ENCODE results near the gene AUTS2.

The AUTS2 gene

GRCh38 chr7:70533614-70534013, 935.3 kb downstream of the AUTS2 start:
- no peak overlapping the region for H3K27ac ChIP-seq
- H3K4me3 ChIP-seq = no peak overlapping the region

- Histone ChIP-seq H3K27ac (peak overlapping the region in 2 of 21 experiments; percentile 4 to 36), H3K4me3 (no peak overlapping the region)
Observed at GRCh38 chr7:70539205-70539604, 940.9 kb downstream of the AUTS2 start.

DNA sequence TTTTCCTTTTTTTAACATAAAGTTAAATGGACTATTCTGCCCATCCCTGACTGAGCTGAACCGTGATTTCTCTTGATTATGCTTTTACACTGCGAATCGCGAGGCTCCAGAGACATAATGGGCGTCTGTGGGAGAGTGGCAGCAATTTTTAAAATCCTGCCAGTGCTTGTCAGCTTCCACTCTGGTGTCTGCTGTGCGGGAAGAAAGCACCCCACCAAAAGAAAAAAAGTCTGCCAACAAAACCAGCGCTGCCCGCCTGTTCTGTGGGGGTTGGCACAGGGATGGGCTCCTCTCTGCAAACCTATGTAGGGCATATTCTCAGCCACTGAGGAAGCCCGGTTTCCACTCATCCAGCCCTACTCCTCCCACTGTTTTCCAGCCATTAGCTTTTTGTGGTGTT, 941.3 kb downstream of the AUTS2 start:
- H3K27ac ChIP-seq = peak overlapping the region in 2 of 21 experiments; percentile 4 to 36
- no peak overlapping the region for H3K4me3 ChIP-seq

- Histone ChIP-seq H3K4me3 (no peak overlapping the region), H3K27ac (no peak overlapping the region)
Observed at GRCh38 chr7:70540641-70541040, 942.4 kb downstream of the AUTS2 start.

GRCh38 chr7:70542750-70543376, 944.6 kb downstream of the AUTS2 start:
- H3K27ac ChIP-seq = no peak overlapping the region

DNA sequence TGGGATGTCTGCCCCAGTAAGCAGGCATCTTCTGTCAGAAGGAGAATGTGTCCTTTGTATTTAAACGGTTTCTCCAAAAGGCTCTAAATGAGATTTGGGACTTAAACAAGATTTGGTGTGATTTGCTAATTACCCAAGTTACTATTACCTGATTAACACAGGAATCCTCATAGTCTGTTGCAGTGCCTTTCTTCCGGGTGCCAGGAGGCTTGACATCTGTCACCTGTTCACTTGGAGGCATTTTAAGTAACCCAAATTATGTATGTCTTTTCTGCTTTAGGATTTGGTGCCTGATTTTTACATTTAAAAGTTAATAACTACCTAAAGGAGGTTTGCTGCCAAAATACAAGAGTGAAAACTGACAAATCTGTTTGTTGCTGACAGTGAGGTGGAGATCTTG, 945.7 kb downstream of the AUTS2 start:
- H3K4me3 ChIP-seq = no peak overlapping the region
- no peak overlapping the region for H3K27ac ChIP-seq

More at GRCh38 chr7:70542750-70543376, 944.6 kb downstream of the AUTS2 start:
- H3K4me3 ChIP-seq = no peak overlapping the region

- H3K4me3 ChIP-seq = no peak overlapping the region
- H3K27ac ChIP-seq = no peak overlapping the region
Observed at GRCh38 chr7:70545214-70545613, 946.9 kb downstream of the AUTS2 start.

DNA sequence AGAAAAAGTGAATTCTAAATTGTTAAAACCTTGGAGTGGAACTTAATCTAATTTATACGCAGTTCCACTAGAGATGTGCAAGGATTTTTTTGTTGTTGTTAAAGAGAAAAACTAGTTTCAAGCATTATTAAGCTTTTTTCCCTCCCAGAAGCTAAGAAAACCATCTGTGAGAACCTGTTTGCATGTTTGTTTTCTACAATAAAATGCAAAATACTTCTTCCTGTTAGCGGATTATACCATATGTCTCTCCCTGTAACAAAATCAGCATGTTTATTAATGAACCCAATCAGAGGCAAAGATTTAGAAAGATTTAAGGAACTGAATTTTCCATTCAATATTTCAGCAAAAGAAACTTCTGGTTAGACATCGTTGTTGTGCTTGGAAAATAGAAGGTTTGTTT, 953.9 kb downstream of the AUTS2 start:
- Histone ChIP-seq H3K27ac (no peak overlapping the region), H3K4me3 (no peak overlapping the region)

- Histone ChIP-seq H3K27ac (no peak overlapping the region), H3K4me3 (no peak overlapping the region)
Observed at GRCh38 chr7:70553364-70553763, 955.1 kb downstream of the AUTS2 start.

GRCh38 chr7:70554646-70555045, 956.4 kb downstream of the AUTS2 start:
- H3K4me3 ChIP-seq = no peak overlapping the region
- no peak overlapping the region for H3K27ac ChIP-seq

DNA sequence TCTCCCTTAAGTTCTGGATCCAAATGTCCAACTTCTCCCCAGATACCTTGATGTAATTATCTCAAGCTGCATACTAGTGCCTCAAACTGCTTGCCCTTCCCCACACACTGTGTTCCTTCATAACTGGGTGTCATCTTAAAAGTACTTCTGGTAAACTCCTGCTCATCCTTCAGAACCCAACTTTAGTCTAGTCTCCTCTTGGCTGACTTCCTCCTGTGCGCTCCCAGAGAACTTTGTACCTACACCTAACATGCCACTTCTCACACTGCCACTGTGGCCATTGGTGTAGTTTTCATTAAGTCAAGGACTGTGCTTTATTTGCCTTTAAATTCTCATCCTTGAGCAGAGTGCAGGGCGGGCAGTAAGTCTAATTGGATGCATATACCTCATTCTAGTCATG, 958.5 kb downstream of the AUTS2 start:
- H3K4me3 ChIP-seq = no peak overlapping the region
- H3K27ac ChIP-seq = no peak overlapping the region

DNA sequence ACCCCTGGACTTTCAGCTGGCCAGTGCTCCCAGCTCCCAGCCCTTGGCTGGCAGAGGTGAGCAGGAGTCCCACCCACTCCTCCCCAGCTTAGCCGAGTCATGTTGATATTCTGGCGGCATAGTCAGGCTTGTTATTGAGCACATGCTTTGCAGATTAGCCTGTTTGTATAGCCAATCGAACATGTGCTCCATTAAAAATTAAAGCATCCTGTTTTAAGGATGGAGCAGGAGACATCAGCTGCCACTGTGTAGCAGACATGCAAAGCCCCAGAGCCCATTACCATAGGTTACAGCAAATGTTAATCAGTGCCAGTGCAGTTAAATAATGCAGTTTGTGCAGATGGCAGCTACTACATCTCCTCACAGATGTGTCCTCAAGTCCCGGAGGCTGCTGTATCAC, 959.1 kb downstream of the AUTS2 start:
- no peak overlapping the region for H3K27ac ChIP-seq
- H3K4me3 ChIP-seq = no peak overlapping the region

DNA sequence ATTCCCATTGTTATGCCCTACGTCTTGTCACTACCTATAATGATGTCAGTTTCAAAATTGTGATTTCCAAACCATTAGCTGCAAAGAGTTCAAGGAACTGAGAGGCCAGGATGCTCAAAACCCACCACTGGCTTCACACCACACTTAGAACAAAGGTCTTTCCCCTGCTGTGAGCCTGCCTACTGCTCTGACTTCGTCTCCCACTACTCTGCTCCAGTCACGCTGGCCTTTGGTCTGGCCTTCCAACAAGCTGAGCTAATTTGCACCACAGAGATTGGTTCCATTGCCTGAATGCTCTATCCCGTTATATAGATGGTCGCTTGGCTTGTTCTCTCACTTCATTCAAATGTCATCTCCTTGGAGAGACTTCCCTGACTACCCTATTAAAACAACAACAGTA, 961.5 kb downstream of the AUTS2 start:
- Histone ChIP-seq H3K4me3 (no peak overlapping the region), H3K27ac (no peak overlapping the region)

GRCh38 chr7:70563960-70564359, 965.7 kb downstream of the AUTS2 start:
- H3K27ac ChIP-seq = no peak overlapping the region
- no peak overlapping the region for H3K4me3 ChIP-seq

DNA sequence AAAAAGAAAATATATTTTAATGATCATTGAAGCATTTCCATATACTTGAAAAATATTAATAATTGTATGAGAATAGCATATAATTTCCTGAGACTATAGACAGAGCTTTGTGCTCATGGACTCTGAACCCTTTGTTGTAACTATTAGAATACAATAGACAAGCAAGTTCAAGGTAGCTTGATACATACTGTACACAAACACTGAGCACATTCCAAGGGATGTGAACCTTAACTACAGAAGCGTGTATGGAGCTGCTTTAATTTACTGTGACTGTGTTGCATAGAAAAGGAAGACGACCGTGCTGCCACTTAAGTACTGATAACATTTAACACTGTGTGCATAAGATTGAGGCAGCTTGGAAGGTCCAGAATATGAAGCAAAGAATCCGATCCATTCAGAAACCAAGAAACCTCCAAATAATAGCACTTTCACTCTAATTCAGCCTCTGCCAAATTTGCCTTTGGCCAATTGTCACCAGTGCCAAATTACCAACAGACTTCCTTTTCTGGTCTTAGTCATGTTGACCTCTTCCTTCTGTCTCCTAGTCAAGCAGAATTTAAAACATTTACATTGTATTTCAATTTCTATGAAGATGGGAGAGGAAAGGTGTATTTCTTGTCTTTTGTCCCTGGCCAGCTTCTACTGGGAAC, 967.6 kb downstream of the AUTS2 start:
- Histone ChIP-seq H3K4me3 (no peak overlapping the region), H3K27ac (no peak overlapping the region)

DNA sequence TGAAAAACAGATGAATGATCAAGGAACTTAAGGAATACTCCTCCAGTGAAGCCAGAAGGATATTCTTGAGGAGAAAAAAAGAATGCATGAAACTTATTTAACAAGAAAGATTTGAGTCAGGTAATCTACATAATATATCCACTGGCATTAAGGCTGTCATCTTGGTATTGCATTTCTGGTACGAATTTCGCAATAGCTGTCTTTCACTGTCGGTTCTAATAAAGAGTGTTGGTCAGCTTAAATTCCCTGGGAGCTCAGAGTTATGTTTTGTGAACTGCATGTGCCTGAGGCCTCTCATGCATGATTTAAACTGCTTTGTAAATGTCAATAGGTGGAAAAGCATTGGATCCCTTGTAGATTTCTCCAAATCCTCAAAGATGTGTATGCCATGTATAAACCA, 968.4 kb downstream of the AUTS2 start:
- H3K4me3 ChIP-seq = no peak overlapping the region

GRCh38 chr7:70568674-70569334, 970.5 kb downstream of the AUTS2 start:
- Histone ChIP-seq H3K4me3 (no peak overlapping the region), H3K27ac (no peak overlapping the region)

More for the DNA sequence above, 968.4 kb downstream of the AUTS2 start:
- H3K27ac ChIP-seq = no peak overlapping the region

DNA sequence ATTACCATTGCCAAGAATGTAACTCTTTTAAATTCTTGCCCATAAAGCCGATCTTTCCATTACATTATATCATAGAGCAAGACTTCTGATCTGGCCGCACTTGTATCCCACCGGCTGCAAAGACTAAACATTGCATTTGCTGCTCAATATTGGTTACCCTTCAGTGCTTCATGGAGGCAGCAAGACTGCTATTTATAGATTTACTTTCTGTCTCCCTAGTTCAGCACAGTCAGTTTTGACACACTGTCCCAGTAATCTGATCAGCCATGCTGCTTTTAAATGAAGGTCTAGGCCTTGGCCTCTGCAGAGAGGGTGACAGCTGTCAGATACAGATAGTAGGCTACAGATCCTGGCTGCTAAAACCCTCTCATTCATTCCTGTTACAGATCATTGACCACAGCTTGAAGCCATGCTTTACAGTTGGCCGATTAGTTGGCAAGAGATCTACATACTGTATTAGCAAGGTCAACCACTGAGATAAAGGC, 971.1 kb downstream of the AUTS2 start:
- Histone ChIP-seq H3K4me3 (no peak overlapping the region), H3K27ac (no peak overlapping the region)

DNA sequence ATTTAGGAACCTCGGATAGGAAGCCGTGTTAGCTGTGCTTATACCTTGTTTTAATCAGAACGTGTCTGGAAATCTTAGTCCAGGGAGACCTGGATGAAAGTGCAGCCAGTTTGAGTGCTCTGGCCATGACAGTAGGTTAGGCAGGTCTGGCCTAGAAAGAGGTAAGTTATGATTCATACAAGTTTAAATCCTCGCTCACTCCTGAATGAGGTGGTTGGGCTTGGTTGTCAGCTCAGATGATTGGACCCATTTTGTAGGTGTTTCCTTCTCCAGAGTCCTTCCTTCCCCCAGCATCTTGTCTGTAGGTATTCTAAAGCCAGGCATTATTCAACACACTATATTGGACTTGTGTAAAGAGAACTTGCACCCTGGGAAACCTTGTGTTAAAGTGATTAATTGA, 971.8 kb downstream of the AUTS2 start:
- Histone ChIP-seq H3K27ac (no peak overlapping the region), H3K4me3 (no peak overlapping the region)

DNA sequence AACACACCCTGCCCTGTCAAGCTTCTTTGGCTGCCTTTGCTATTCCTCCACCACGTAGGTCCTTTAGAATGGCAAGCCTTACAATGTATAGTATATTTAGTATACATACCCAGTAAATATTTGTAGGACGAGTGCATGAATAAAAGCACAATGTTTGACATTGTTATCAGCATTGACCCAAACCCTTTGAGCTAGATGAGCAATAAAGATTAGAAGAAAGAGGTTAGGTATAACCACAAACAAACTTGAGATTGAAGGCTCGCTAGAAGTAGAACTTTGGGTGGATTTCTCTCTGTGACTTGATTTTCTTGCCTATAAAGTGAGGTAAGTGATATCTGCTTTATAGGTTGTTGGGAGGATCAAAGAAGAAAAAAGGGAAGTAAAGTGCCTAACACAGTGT, 972.7 kb downstream of the AUTS2 start:
- no peak overlapping the region for H3K27ac ChIP-seq
- H3K4me3 ChIP-seq = no peak overlapping the region

DNA sequence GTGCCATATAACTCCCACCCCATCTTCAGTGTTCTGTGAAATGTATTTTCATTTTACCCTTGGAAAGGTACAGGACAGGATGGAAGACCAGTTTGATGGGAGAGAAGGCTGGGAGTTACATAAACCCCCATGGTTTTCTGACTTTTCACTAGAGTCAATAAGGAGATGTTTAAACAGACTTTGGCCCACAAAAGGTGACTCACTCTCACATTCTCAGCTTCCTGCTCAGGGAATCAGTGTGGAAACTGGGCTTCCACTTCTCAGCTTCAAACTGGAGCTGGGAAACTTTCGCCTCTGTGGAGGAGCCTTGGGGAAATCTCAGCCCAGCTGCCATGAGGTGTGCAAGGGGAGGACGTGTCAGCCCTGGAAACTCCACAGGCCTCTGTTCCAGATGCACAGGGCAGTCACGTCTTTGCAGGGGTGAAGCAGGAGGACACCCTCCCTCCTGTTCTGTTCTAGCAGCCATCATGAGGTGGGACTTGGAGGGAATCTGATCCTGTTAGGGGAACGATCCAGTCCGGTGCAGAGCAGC, 973.2 kb downstream of the AUTS2 start:
- Histone ChIP-seq H3K4me3 (no peak overlapping the region), H3K27ac (no peak overlapping the region)
